NCI-H1105 treated with DMSO at 0.1 percent for 48 hours (cell line): ENCODE data around the gene PLEKHJ1.

Experiments used
- DNase-seq: peaks from one replicate; lab custom pipeline; 2025; lab: John Stamatoyannopoulos, UW

The PLEKHJ1 gene

DNA sequence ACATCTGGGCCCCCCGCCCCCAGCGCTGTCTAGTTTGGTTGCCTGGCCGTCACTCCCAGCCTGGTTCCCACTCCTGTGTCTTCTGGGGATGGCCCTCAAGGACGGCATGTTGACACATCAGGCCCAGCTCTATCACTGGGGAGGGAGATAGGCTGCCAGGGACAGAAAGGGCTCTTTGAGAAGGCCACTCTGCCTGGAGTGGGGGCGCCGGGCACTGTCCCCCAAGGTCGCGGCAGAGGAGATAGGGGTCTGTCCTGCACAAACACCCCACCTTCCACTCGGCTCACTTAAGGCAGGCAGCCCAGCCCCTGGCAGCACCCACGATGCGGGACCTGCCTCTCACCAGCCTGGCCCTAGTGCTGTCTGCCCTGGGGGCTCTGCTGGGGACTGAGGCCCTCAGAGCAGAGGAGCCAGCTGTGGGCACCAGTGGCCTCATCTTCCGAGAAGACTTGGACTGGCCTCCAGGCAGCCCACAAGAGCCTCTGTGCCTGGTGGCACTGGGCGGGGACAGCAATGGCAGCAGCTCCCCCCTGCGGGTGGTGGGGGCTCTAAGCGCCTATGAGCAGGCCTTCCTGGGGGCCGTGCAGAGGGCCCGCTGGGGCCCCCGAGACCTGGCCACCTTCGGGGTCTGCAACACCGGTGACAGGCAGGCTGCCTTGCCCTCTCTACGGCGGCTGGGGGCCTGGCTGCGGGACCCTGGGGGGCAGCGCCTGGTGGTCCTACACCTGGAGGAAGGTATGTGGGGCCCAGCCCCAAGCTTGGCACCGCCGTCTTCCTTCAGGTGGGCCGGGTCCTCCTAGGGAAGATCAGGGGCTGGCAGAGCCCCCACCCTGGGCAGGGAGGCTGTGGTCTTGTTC is 13.1 kb upstream of the PLEKHJ1 start, which contains the start of gene AMH:
Gene AMH, plus strand, starts transcription at position 314 of the 857 bp plus-strand sequence. Its CDS starts 10 bp downstream, at position 324.
- DNase-seq: peak; percentile 14

DNA sequence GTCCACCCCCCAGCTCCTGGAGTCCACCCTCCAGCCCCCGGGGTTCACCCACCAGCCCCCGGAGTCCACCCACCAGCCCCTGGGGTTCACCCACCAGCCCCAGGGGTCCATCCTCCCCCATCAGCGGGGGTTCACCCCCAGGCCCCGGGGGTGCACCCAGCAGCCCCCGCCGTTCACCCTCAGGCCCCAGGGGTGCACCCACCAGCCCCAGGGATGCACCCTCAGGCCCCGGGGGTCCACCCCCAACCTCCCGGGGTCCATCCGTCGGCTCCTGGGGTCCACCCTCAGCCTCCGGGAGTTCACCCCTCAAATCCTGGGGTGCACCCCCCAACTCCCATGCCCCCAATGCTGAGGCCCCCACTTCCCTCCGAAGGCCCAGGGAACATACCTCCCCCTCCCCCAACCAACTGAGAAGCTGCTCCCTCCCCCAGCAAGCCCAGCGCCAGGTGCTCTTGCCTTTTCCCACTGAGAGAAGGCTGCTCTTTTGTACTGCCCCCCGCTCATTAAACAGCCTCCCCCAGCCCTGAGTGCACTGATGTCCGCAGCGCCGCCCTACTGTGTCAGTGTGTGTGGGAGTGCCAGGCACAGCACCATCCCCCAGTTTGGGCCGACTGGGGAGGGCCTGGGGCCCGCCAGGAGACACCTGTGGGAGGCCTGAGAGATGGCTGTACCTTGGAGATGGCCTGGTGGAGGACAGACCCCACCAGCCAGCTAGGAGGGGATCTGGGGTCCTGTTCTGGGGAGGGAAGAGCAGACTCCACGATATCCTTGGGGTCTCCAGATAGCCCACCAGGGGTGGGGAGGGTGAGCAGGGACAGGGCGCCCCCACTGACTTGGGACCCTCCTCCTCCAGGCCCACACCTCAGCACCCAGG is 12.2 kb upstream of the PLEKHJ1 start:
- DNase-seq: no peak

DNA sequence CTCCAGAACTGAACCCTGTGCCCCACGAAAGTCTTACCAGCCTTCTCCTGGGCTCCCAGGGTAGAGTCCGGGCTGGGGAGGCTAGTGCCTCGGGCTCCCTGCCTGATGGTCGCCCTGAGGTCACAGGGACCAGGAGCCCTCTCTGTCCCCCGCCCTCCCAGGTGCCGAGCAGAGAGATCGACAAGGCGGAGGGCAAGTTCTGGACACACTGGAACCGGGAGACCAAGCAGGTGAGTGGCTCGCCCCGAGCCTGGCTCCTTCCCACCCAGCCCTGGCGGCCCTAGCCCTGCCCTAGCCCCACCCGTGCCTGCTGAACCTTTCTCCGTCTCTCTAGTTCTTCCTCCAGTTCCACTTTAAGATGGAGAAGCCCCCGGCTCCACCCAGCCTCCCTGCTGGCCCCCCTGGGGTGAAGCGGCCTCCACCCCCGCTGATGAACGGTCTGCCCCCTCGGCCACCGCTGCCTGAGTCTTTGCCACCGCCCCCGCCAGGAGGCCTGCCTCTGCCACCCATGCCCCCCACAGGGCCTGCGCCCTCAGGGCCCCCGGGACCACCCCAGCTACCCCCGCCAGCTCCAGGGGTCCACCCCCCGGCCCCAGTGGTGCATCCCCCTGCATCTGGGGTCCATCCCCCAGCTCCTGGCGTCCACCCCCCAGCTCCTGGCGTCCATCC is 11.4 kb upstream of the PLEKHJ1 start:
- no peak for DNase-seq

DNA sequence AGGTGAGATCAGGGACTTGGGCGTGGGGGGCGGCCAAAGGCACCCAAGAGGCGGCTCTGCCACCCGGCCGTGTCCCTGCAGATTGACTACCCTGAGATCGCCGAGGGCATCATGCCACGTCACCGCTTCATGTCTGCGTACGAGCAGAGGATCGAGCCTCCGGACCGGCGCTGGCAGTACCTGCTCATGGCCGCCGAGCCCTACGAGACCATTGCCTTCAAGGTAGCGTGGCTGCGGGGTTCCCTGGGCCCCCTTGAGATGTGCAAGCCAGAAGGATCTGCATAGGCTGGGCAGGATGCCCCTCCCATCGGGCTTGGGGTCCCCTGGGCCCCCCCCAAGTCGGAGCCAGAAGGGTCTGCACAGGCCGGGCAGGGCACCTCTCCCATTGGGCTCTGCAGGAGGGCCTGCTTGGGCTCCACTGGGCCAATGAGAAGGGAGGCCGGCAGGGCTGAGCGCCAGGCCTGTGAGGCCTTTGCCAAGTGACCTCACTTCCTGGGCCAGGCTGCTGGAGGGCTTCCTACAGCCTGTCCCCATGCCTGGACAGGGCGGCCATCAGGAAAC is 10.8 kb upstream of the PLEKHJ1 start:
- DNase-seq: no peak

DNA sequence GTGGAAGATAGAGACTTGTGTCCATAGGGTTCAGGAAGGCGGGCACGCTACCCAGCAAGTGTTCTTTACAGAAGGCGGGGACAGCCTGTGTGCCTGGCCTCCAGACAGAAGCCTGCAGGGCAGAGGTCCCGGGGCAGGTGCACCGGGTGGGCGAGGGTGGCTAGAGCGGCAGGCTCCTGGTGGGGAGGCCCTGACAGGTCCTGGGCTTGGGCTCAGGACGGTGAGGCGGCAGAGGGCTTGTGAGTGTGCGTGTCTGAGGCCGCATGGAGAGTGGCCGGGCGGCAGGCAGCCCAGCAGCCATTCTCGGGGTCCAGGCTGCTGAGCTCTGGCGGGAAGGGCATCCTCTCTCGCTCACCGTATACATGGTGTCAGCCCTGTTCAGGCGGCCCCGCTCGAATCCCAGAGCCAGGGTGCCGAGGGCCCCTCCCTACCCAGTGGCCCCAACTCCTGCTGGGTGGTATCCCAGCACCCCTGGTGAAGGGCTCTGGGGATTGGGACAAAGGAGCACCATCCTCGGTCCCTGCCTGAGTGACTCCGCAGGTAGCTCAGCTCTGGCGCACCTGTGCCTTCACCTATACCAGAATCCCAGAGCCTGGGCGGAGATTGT is 10.0 kb upstream of the PLEKHJ1 start:
- no peak for DNase-seq

DNA sequence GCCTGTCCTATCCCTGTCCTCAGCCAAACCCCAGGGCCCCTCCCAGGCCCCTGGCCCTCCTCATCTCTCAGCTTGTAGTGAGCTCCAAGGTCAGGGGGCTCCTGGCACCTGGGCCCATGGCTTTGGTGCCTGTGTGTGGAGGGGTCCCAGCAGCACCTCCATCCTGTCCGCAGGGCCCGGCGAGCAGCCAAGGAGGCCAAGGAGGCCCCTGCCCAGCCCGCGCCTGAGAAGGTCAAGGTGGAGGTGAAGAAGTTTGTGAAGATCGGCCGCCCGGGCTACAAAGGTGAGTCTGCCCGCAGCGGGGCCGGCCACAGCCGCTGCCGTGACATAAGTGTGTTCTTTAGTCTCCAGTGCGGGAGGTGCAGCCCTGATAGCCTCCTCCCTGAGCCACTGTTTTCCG is 9.1 kb upstream of the PLEKHJ1 start:
- DNase-seq: no peak

DNA sequence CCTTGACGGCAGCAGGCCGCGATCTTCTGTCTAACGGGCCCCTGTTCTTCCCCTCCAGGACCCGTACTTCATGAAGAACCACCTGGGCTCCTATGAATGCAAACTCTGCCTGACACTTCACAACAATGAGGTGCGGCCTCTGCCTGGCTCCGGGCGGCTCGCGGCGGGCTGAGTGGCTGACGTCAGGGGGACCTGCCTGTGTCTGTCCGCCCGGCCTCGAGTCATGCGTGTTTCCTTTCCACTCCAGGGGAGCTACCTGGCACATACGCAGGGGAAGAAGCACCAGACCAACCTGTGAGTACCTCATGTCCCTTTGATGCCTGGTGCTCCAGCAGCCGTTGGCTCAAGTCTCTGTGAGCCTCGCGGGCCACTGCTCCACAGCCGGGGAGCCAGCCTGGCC is 8.4 kb upstream of the PLEKHJ1 start:
- no peak for DNase-seq

DNA sequence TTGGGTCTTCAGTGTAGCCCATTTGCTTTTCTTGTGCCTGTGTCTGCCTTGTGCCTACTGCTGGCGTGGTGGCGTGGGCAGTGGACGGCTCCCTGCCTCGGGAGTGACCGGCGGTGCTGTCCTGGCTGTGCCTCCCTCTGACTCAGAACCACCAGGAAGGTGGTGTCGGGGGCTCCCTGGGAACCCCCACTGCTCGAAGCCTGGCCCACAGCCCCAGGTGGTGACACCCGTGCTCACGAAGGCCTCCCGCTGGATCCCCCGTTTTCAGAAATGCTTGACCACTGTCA is 7.9 kb upstream of the PLEKHJ1 start:
- DNase-seq: no peak

DNA sequence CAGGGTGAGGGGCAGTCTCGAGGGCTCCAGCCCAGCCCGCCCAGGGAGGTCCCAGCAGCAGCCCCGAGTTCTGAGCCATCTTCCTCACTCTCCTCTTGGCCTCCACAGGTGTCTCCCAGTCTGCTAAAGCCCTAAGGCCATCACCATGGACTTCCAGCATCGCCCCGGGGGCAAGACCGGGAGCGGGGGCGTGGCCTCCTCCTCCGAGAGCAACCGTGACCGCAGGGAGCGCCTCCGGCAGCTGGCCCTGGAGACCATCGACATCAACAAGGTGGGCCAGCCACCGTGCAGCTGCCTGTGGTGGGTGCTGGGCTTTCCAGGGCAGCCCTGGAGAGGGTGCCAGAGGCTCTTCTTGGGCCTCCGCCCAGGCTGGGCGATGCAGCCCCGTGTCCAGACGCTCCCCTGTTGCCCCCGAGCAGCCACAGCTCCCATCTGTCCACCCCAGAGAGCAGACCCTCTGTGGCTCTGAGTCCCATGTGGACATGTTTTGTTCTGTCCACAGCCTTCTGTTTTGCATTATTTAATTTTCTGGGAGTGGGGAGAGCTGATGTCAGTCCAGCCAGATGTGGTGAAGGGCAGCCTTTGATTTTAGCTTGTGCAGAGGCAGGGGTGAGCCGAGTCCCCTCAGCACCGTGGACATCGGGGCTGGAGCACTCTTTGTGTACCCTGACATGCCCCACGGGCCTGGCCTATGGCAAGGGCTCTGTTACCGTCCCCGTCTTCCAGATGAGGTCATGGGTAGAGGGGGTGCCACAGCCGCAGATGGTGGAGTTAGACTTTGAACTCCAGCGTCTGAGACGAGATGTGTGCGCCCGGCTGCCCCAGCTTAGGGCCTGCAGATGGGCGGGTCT is 7.4 kb upstream of the PLEKHJ1 start:
- no peak for DNase-seq

DNA sequence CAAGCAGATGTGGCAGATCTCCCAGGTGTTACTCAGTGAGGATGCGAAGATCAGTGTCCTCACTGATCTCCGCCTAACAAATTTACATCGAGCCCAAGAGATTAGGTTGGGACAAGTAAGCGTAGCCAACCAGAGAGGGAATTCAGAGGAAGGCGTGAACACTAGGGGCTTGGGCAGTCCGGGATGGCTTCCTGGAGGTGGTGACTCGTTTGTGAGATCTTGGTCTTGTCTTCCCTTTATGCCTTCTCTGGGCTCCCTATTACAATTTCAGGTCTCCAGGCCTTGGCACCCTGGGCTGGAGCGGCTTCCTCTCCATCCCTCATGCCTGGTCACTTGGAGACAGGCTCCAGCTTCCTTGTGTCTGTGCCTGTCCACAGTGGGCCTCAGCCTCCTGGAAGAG is 6.7 kb upstream of the PLEKHJ1 start:
- no peak for DNase-seq

DNA sequence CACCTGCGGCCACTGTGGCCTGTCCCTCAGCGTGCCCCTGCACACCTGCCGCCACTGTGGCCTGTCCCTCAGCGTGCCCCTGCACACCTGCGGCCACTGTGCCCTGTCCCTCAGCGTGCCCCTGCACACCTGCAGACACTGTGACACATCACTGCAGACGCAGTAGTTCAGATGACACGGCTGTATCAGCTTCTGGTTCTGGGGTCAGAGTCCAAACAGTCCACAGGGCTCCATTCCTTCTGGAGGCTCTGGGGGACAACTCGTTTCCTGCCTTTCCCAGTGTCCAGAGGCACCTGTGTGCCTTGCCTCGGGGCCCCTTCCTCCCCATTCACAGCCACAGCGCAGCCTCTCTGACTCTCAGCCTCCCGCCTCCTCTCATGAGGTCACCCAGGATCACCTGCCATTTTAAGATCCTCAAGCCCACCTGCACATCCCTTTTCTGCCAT is 6.0 kb upstream of the PLEKHJ1 start:
- DNase-seq: no peak

DNA sequence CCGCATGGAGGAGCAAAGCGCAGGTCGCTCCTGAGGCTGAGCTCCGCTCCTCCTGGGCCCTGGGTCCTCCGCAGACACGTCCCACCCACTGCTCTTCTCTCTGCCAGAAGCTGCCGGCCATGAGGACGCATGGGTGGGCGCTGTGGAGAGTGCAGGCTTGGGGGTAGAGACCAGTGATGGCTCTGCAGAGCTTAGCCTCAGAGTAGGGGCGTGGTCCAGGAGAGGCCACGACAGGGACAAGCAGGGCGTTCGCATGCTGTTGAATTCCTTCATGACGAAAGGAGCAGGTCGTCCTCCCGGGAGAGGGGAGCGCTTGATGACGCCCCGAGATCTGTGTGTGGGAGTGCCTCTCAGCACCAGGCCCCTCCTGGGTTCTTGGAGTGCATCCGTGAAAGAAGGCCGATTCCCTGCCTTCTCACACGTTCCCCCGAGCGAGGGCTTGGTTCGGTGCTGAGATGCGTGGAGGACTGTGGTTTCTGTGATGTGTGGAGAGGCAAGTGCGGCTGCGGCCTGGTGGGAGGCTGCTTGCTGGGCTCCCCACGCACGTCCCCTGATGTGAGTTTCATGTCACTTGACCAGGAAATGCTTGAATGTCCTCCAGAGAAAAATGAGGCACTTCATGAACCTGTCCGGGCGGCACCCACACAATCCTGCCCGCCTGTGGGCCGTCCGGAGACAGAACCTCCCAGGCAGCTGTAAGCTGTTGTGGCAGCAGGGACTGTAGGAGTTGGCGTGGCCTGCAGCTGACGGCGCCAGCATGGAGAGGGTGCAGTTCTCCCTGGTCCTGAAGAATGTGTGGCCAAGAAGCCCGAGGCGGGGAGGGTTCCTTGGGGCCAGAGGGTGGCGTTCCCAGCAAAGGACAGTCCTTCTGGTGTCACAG is 5.0 kb upstream of the PLEKHJ1 start:
- no peak for DNase-seq

DNA sequence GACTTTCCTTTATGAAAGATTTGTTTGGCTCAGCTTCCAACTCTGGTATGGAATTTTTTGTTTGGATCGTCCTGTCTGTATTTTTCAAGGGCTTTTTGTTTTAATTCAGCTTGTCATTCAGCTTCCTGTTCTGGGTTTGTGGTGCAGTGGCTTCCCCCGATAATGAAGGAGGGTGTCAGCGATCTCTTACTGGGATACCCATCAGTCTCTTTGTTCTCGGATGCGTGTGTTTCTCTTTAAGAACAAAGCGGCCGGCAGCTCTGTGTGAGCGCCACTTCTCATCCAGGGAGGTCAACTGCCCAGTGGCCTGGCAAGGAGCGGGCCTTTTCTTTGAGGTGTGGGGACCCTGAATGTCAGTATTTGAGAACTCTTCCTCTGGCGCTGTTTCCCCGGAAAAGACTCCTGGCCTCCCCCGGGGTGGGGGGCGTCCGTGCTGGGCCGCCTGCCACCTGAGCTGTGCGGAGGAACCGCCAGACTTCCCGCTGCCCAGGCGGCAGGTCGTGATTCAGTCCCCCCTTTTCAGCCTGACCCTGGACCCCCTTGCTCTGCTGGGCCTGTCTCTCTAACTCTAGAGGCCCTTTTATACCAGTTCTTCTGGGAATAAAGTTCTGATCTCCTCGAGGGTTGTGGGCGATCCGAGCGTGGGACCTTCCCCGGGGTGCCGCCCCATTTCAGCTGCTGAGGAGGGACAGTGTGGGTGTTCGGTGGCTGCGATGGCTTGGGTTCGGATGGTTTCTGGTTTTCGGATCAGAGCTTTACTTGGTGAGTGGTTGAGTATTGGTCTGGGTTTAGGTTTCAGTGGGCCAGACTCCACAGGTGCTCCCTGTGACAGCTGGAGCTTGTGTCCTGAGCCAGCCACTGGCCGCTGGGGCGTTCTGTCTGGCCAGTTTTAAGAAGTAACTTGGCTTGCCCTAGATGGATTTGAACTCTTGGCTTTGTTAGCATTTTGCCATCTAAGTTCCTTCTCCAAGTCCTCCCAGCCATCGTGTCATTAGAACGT is 3.9 kb upstream of the PLEKHJ1 start:
- DNase-seq: no peak

DNA sequence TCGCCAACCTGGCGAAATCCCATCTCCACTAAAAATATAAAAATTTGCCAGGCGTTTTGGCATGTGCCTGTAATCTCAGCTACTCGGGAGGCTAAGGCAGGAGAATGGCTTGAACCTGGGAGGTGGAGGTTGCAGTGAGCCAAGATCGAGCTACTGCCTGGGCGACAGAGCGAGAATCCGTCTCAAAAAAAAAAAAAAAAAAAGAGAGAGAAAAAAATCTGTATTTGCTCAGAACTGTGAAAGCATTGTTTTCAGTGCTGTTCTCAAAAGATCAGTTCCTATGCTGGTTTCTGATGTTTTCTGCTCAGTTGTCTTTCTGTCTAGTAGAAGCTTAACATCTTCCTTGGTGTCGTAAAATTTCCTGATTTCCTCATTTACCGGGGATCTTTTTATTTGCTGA is 3.0 kb upstream of the PLEKHJ1 start:
- no peak for DNase-seq

DNA sequence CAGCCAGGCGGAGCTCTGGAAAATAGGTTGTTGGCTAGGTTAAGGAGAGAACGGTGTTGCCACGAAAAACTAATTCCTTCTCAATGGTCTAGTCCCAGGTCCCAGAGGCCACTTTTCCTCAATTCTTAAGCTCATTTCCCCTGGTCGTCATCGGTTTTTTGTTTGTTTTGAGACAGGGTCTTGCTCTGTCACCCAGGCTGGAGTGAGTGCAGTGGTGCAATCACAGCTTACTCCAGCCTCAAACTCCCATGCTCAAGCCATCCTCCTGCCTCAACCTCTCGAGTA is 1.7 kb upstream of the PLEKHJ1 start:
- DNase-seq: no peak

DNA sequence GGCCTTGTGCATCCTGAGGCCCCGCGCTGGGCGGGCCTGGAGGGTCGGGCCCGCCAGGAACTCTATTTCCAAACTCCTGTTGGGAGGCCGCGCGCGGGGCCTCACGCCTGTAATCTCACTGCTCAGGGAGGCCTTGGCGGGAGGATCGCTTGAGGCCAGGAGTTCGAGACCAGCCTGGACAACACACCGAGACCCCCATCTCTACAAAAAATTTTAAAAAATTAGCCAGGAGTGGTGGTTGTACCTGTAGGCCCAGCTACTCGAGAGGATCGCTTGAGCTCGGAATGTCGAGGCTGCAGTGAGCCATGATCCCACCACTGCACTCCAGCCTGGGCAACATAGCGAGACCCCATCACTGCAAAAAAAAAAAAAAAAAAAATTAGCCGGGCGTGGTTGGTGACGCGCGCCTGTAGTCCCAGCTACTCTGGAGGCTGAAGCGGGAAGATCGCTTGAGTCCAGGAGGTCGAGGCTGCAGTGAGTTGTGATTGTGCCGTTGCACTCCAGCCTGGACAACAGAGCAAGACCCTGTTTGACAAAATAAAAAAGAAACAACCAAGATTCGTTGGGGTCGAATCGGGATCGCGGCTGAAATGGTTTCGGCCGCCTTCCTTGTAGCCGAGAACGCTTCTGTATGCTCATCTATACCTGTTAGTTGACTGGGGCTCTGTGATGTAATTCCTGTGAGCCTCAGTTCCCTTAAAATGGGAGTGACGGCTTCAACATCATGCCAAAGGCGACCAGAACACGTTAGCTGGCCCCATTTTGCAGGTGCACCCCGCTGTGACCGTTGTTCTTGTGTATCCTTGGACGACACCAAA is 1.1 kb upstream of the PLEKHJ1 start:
- DNase-seq: no peak

DNA sequence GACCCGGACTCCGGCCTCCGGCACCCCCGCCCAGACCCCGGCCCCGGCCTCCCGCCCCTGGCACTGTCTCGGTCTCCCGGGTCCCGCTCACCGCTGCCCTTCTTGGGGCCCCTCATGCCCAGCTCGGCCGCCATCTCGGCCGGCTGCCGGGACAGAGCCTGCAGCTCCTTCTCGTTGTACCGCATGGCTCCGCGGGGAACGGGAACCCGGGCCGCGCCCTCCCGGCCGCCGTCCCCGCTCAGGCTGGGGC is 140 bp downstream of the PLEKHJ1 start:
- DNase-seq: no peak

DNA sequence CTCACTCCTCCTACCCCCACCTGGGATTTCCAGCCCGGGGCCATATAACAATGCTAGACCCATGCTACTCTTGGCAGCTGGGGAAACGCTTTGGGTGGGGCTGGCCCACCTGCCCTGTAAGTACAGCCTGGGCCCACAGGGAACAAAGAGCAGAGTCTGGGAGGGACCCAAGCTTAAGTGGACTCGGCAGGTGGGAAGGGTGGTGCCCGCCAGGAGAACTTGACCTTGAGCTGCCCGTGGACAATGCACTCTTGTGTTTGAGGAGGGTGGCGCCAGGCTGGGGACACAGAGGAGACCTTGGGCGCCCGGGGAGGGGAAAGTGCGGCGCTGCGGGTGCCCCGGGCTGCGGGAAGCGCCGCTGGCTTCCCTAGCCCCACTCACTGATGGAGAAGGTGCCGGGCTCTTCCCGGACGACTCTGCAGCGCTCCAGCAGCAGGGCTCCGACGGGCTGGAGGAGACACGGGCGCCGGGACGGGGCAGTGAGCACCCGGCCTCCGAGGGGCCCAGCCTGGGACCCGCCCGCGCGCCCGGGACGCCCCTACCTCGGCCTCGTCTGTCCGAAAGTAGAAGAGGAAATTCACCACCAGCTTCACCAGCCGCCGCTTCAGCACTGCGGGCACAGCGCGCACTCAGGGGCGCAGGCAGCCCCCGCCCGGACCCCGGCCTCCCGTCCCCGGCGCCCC is 607 bp downstream of the PLEKHJ1 start:
- peak; percentile 90 for DNase-seq
